ENCODE data around the gene GH1. TPM values are rescaled to one million over a fixed set of nuclear protein-coding genes. Genes with fewer than 3 reads are reported as not detected.

Gene GH1
- total RNA-seq, 2 donors from 2014 or later = not detected

- no peak for TF ChIP-seq CTCF (conservative IDR thresholded peaks at IDR 0.05)
- H3K27me3 ChIP-seq (ENCODE audit: control insufficient read depth, insufficient read depth, low read length, poor library complexity, severe bottlenecking) = no peaks in the 10 kb centered on the region
- H3K27ac Mint-ChIP-seq = peak overlapping the region; percentile 56
These were observed 21.2 kb upstream of the GH1 start for GRCh38 chr17:63939884-63940283.

GRCh38 chr17:63939401-63939800 lies 20.8 kb upstream of the GH1 start:
- Histone ChIP-seq H3K27ac (ENCODE audit: low read depth, low read length) (no peak overlapping the region), H3K4me3 (ENCODE audit: low read length) (no peak overlapping the region), H3K9ac (ENCODE audit: extremely low read depth, low read length, poor library complexity, severe bottlenecking) (no peak overlapping the region), H3K4me1 (ENCODE audit: control insufficient read depth, insufficient read depth, low read length) (no peaks in the 10 kb centered on the region), H3K36me3 (ENCODE audit: control insufficient read depth, insufficient read depth, low read length) (no peaks in the 10 kb centered on the region), H3K9me3 (ENCODE audit: control insufficient read depth, low read length) (no peaks in the 10 kb centered on the region), H3K27me3 (ENCODE audit: control insufficient read depth, insufficient read depth, low read length, poor library complexity, severe bottlenecking) (no peaks in the 10 kb centered on the region)
- Mint-ChIP-seq H3K27ac (peak overlapping the region; percentile 56), H3K4me3 (no peak overlapping the region), H3K4me1 (no peaks in the 10 kb centered on the region), H3K9me3 (no peaks in the 10 kb centered on the region), H3K36me3 (ENCODE audit: low read depth) (no peaks in the 10 kb centered on the region), H3K27me3 (ENCODE audit: insufficient read depth) (no peaks in the 10 kb centered on the region)
- DNase-seq = no peak
- no peak for TF ChIP-seq CTCF (conservative IDR thresholded peaks at IDR 0.05)
- 88 to 98% methylated on average over 4 to 9 of the region's 9 CpGs for WGBS, 2 experiments (ENCODE audit: insufficient coverage in 1 of 2, insufficient read length in 1 of 2)

More at GRCh38 chr17:63939884-63940283, 21.2 kb upstream of the GH1 start:
- Mint-ChIP-seq H3K9me3 (no peaks in the 10 kb centered on the region), H3K4me1 (no peaks in the 10 kb centered on the region), H3K36me3 (ENCODE audit: low read depth) (no peaks in the 10 kb centered on the region), H3K27me3 (ENCODE audit: insufficient read depth) (no peaks in the 10 kb centered on the region), H3K4me3 (no peak overlapping the region)
- DNase-seq = no peak
- Histone ChIP-seq H3K27ac (ENCODE audit: low read depth, low read length) (no peak overlapping the region), H3K4me1 (ENCODE audit: control insufficient read depth, insufficient read depth, low read length) (no peaks in the 10 kb centered on the region), H3K36me3 (ENCODE audit: control insufficient read depth, insufficient read depth, low read length) (no peaks in the 10 kb centered on the region), H3K9ac (ENCODE audit: extremely low read depth, low read length, poor library complexity, severe bottlenecking) (no peak overlapping the region), H3K4me3 (ENCODE audit: low read length) (no peak overlapping the region), H3K9me3 (ENCODE audit: control insufficient read depth, low read length) (no peaks in the 10 kb centered on the region)
- WGBS, 2 experiments (ENCODE audit: insufficient coverage in 1 of 2, insufficient read length in 1 of 2) = 85 to 86% methylated on average over 6 of the region's 6 CpGs

- no peak overlapping the region for H3K4me3 Mint-ChIP-seq
- Histone ChIP-seq H3K27ac (ENCODE audit: low read depth, low read length) (no peak overlapping the region), H3K36me3 (ENCODE audit: control insufficient read depth, insufficient read depth, low read length) (no peaks in the 10 kb centered on the region), H3K9me3 (ENCODE audit: control insufficient read depth, low read length) (no peaks in the 10 kb centered on the region), H3K27me3 (ENCODE audit: control insufficient read depth, insufficient read depth, low read length, poor library complexity, severe bottlenecking) (no peaks in the 10 kb centered on the region), H3K4me3 (ENCODE audit: low read length) (no peak overlapping the region), H3K9ac (ENCODE audit: extremely low read depth, low read length, poor library complexity, severe bottlenecking) (no peak overlapping the region), H3K4me1 (ENCODE audit: control insufficient read depth, insufficient read depth, low read length) (no peaks in the 10 kb centered on the region)
- no peak for TF ChIP-seq CTCF (conservative IDR thresholded peaks at IDR 0.05)
- no peaks in the 10 kb centered on the region for H3K36me3 Mint-ChIP-seq (ENCODE audit: low read depth)
- no peak for DNase-seq
- no peaks in the 10 kb centered on the region for H3K27me3 Mint-ChIP-seq (ENCODE audit: insufficient read depth)
- H3K27ac Mint-ChIP-seq = no peak overlapping the region
- H3K4me1 Mint-ChIP-seq = no peaks in the 10 kb centered on the region
- WGBS, 2 experiments (ENCODE audit: insufficient coverage in 1 of 2, insufficient read length in 1 of 2) = 96% methylated on average over 4 of the region's 4 CpGs; no CpG with 5 or more reads in 1 of the 2 experiments
- H3K9me3 Mint-ChIP-seq = no peaks in the 10 kb centered on the region
These were observed 19.3 kb upstream of the GH1 start for GRCh38 chr17:63937920-63938319.

All from endodermal cell (in vitro differentiated cells).